Keratinocyte (primary cell): ENCODE measurements around the gene SLC40A1. TPM values are rescaled to one million over a fixed set of nuclear protein-coding genes. Genes with fewer than 3 reads are reported as not detected.

Experiments
- DNase-seq: peaks from one replicate; pipeline ENCODE4 v3.0.0-alpha.2; 2011; ENCODE audit warnings: low read depth, missing footprints, low spot score
- FAIRE-seq: peaks from 2 replicates; lab custom pipeline; 2011; peaks lifted over from hg19 to GRCh38; lab: Jason Lieb, UNC
- H2AFZ ChIP-seq: 2 replicates; pipeline ENCODE4 v1.6.0; 2012; ENCODE audit warnings: low read length, control low read depth, inconsistent platforms; ENCODE audit not compliant: control insufficient read depth
- H3K27ac ChIP-seq: 2 replicates; pipeline ENCODE4 v1.5.1; 2011; ENCODE audit warnings: low read length; ENCODE audit not compliant: control insufficient read depth, insufficient read depth
- H3K27me3 ChIP-seq: 3 replicates; pipeline ENCODE4 v1.6.0; 2011; ENCODE audit warnings: low read length; ENCODE audit not compliant: control insufficient read depth, insufficient read depth; ENCODE audit errors: extremely low read depth
- H3K36me3 ChIP-seq, 2 experiments: 2 replicates in 1 of 2; 3 replicates in 1 of 2; pipeline ENCODE4 v1.5.1; 2011; ENCODE audit warnings: low read length in 2 of 2, mild to moderate bottlenecking in 1 of 2; ENCODE audit not compliant: control insufficient read depth in 2 of 2, insufficient read depth in 2 of 2; ENCODE audit errors: extremely low read depth in 1 of 2
- H3K4me1 ChIP-seq: 3 replicates; pipeline ENCODE4 v1.5.1; 2011; ENCODE audit warnings: low read length; ENCODE audit not compliant: control insufficient read depth, insufficient read depth; ENCODE audit errors: extremely low read depth
- H3K4me2 ChIP-seq: 3 replicates; pipeline ENCODE4 v1.6.0; 2011; ENCODE audit warnings: low read depth, low read length; ENCODE audit not compliant: control insufficient read depth, insufficient read depth; ENCODE audit errors: extremely low read depth
- H3K4me3 ChIP-seq, 3 experiments: fragments of 200-600 bp in 1 of 3; sonication (generic) in 1 of 3; 2 replicates in 2 of 3; 3 replicates in 1 of 3; pipeline ENCODE4 v1.5.1; 2011 to 2016; ENCODE audit warnings: low read length in 3 of 3, mild to moderate bottlenecking in 3 of 3, control low read depth in 2 of 3, inconsistent platforms in 1 of 3, low read depth in 1 of 3, mixed read lengths in 1 of 3, mixed run types in 1 of 3, moderate library complexity in 1 of 3; ENCODE audit not compliant: control insufficient read depth in 2 of 3, insufficient read depth in 2 of 3; ENCODE audit errors: extremely low read depth in 1 of 3
- H3K79me2 ChIP-seq: 2 replicates; pipeline ENCODE4 v1.6.0; 2012; ENCODE audit warnings: low read length; ENCODE audit not compliant: control insufficient read depth, insufficient read depth
- H3K9ac ChIP-seq: 3 replicates; pipeline ENCODE4 v1.6.0; 2011; ENCODE audit warnings: low read length; ENCODE audit not compliant: control insufficient read depth, insufficient read depth; ENCODE audit errors: extremely low read depth
- H3K9me1 ChIP-seq: 3 replicates; pipeline ENCODE4 v1.6.0; 2011; ENCODE audit warnings: low read length; ENCODE audit not compliant: control insufficient read depth, insufficient read depth; ENCODE audit errors: extremely low read depth
- H3K9me3 ChIP-seq: 2 replicates; pipeline ENCODE4 v1.5.1; 2012; ENCODE audit warnings: low read depth, low read length; ENCODE audit not compliant: control insufficient read depth
- H4K20me1 ChIP-seq: 3 replicates; pipeline ENCODE4 v1.6.0; 2011; ENCODE audit warnings: low read length; ENCODE audit not compliant: control insufficient read depth, insufficient read depth; ENCODE audit errors: extremely low read depth
- EZH2 ChIP-seq: IDR thresholded peaks from one replicate; pipeline ENCODE4 v1.6.1; 2012; ENCODE audit warnings: inconsistent platforms, mild to moderate bottlenecking, low read length, moderate library complexity
- dilution Hi-C: fragments of 300-500 bp; cut with MboI; formaldehyde crosslinking; loops from one replicate; pipeline ENCODE4 v1.7.0; 2020; ENCODE audit warnings: low sequenced_read_pairs; ENCODE audit not compliant: extremely low pct_ligation_motif_present
- polyA plus RNA-seq, 5 experiments: library from polyadenylated mRNA; depleted of rRNA in 3 of 5; stranded (reverse) in 3 of 5; stranded (forward) in 1 of 5; unstranded in 1 of 5; fragments of >200 nt; gene quantifications; 1 replicate in 1 of 5; 2 replicates in 3 of 5; 3 replicates in 1 of 5; pipeline versions ENCODE4 v1.2.1 to v1.2.3, GENCODE V29; 2011 to 2012; ENCODE audit warnings: missing spikeins in 2 of 5, low read depth in 1 of 5, low replicate concordance in 1 of 5
- TF ChIP-seq, protein P1 (sequence below), 3 experiments: IDR thresholded peaks in 1 of 3; conservative IDR thresholded peaks in 1 of 3; optimal IDR thresholded peaks in 1 of 3; 2 replicates in 2 of 3; 3 replicates in 1 of 3; pipeline versions ENCODE3 to v1.5.1; 2011; ENCODE audit warnings: low read length in 3 of 3, mild to moderate bottlenecking in 3 of 3, moderate library complexity in 2 of 3, control low read depth in 1 of 3, inconsistent platforms in 1 of 3; ENCODE audit not compliant: insufficient read depth in 2 of 3; ENCODE audit errors: extremely low read depth in 1 of 3

Gene SLC40A1
- polyA plus RNA-seq, 1 donor (not counting 4 experiments of a cell fraction or from before 2014, with no cell fraction given), result 0.09 TPM

DNA sequence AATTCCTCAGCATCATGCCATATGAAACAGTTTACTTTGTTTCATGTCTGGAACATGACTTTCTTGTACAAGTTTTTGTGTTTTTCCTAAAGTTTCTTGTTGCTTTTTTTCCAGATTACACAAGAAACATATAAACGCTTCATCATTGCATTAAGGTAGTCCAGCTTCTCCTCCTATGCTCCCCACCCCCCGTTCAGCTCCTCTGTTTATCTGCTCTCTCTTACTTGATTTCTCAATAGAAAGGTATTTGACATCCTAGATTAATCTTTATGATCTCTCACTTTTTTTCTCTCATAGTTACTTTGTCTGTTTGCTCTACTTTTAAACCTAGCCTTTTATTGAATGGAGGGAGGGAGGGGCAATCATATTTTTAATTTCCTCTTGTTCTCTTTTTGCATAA lies 25.4 kb downstream of the SLC40A1 start:
- Histone ChIP-seq H3K27ac (no peak overlapping the region), H3K4me2 (no peak overlapping the region), H3K27me3 (no peaks in the 10 kb centered on the region), H3K4me1 (peaks cover 13% of the 10 kb centered on the region), H4K20me1 (no peaks in the 10 kb centered on the region), H3K36me3 (no peaks in the 10 kb centered on the region), H2AFZ (no peak overlapping the region), H3K79me2 (no peaks in the 10 kb centered on the region), H3K4me3 (no peak overlapping the region), H3K9me1 (no peaks in the 10 kb centered on the region), H3K9me3 (no peaks in the 10 kb centered on the region), H3K9ac (no peak overlapping the region)
- no peak for TF ChIP-seq EZH2
- dilution Hi-C loops, result no loop called here
- DNase-seq, result no peak
- no peak for FAIRE-seq

DNA sequence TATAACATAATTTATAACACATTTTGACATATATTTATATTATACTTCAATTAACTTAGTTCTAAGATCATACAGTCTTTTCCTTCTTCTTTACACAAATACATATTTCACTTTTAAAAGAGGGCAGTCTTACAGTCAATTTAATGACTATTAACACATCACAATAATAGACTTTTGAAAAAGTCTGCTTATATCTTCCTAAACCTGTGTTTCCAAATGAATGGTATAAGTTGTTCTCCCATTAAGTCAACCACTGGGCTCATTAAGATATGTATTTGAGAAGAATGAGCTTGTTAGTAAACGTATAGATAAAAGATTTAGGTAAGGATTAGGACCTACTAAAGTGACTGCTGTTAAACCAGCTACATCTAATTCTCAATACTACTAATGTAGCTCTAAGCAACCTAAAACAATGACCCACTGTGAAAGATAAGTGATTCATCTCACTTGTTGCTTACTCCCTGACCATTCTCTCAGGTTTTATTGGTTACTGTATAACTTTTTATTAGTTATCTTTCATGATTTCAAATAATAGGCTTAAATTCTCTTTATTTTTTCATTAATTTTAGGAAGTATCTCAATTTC lies 27.0 kb downstream of the SLC40A1 start:
- Histone ChIP-seq H2AFZ (no peak overlapping the region), H3K9ac (no peak overlapping the region), H3K4me1 (peaks cover 13% of the 10 kb centered on the region), H3K27ac (no peak overlapping the region), H4K20me1 (no peaks in the 10 kb centered on the region), H3K79me2 (no peaks in the 10 kb centered on the region), H3K36me3 (no peaks in the 10 kb centered on the region), H3K4me2 (no peak overlapping the region), H3K9me1 (no peaks in the 10 kb centered on the region), H3K4me3 (no peak overlapping the region), H3K9me3 (no peaks in the 10 kb centered on the region), H3K27me3 (no peaks in the 10 kb centered on the region)
- TF ChIP-seq, protein P1, sequence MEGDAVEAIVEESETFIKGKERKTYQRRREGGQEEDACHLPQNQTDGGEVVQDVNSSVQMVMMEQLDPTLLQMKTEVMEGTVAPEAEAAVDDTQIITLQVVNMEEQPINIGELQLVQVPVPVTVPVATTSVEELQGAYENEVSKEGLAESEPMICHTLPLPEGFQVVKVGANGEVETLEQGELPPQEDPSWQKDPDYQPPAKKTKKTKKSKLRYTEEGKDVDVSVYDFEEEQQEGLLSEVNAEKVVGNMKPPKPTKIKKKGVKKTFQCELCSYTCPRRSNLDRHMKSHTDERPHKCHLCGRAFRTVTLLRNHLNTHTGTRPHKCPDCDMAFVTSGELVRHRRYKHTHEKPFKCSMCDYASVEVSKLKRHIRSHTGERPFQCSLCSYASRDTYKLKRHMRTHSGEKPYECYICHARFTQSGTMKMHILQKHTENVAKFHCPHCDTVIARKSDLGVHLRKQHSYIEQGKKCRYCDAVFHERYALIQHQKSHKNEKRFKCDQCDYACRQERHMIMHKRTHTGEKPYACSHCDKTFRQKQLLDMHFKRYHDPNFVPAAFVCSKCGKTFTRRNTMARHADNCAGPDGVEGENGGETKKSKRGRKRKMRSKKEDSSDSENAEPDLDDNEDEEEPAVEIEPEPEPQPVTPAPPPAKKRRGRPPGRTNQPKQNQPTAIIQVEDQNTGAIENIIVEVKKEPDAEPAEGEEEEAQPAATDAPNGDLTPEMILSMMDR (optimal IDR thresholded peaks at IDR 0.05 in 1 of 3, IDR thresholded peaks at IDR 0.05 in 1 of 3, conservative IDR thresholded peaks at IDR 0.05 in 1 of 3; ENCODE audit: extremely low read depth in 1 of 3, insufficient read depth in 2 of 3, low read length in 3 of 3), result no peak
- TF ChIP-seq EZH2, result no peak
- FAIRE-seq (no peak), DNase-seq (no peak)
- dilution Hi-C loops, result no loop called here

DNA sequence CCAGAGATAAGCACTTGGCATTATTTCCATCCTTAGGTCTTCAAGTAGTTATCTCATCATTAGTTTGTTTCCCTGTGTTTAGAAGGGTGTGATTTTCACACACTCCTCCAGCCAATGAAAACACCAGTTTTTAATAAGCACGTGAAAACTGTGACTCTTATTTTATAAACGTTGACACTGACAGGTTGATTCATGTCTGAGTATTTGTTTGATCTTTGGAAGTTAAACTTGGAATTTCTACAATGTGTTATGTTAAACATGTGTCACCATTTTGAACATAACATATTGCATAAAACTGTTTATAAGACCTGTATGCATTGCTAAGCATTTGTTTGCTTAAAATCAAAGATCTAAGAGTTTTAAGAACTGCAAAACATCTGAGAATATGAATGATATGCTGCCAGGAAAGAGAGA lies 27.6 kb downstream of the SLC40A1 start:
- H3K36me3 ChIP-seq, result no peaks in the 10 kb centered on the region
- H3K4me1 ChIP-seq, result peaks cover 13% of the 10 kb centered on the region
- H2AFZ ChIP-seq, result no peak overlapping the region
- dilution Hi-C loops, result no loop called here
- H3K9me1 ChIP-seq, result no peaks in the 10 kb centered on the region
- FAIRE-seq (peak; percentile 78), DNase-seq (peak; percentile 9)
- H3K27ac ChIP-seq, result no peak overlapping the region
- H3K4me3 ChIP-seq, result no peak overlapping the region
- no peaks in the 10 kb centered on the region for H3K9me3 ChIP-seq
- H3K9ac ChIP-seq, result no peak overlapping the region
- no peaks in the 10 kb centered on the region for H3K27me3 ChIP-seq
- H3K4me2 ChIP-seq, result no peak overlapping the region
- no peaks in the 10 kb centered on the region for H3K79me2 ChIP-seq
- H4K20me1 ChIP-seq, result no peaks in the 10 kb centered on the region
- TF ChIP-seq, protein P1 (optimal IDR thresholded peaks at IDR 0.05 in 1 of 3, IDR thresholded peaks at IDR 0.05 in 1 of 3, conservative IDR thresholded peaks at IDR 0.05 in 1 of 3; ENCODE audit: extremely low read depth in 1 of 3, insufficient read depth in 2 of 3, low read length in 3 of 3), result no peak
